HEK293 (cell line): ENCODE results near the gene TAF10.

Source experiments
- CTCF ChIA-PET: fragments of 350-600 bp; formaldehyde crosslinking; extraction: SDS; loops from one replicate; lab custom pipeline; 2021; ENCODE audit warnings: antibody characterized with exemption; lab: Yijun Ruan, JAX
- POLR2A ChIA-PET: fragments of 300-600 bp; formaldehyde crosslinking; extraction: SDS; loops from one replicate; lab custom pipeline; 2020; ENCODE audit warnings: antibody characterized with exemption, inconsistent platforms; lab: Yijun Ruan, JAX
- H3K27ac ChIP-seq: fragments of 200-500 bp; sonication (Bioruptor generic); 2 replicates; pipeline ENCODE4 v1.5.1; 2014; ENCODE audit warnings: low read depth, low read length, control low read depth, inconsistent platforms; ENCODE audit errors: extremely low read depth
- H3K36me3 ChIP-seq, 2 experiments: fragments of 200-500 bp in 1 of 2; sonication (Bioruptor generic) in 1 of 2; 1 replicate in 1 of 2; 2 replicates in 1 of 2; pipeline ENCODE4 v1.5.1; 2014 to 2017; ENCODE audit warnings: inconsistent platforms in 2 of 2, low read length in 2 of 2; ENCODE audit not compliant: control insufficient read depth in 2 of 2, insufficient read depth in 1 of 2
- H3K4me1 ChIP-seq: fragments of 200-500 bp; sonication (Bioruptor generic); 2 replicates; pipeline ENCODE4 v1.5.1; 2014; ENCODE audit warnings: mild to moderate bottlenecking, low read length, inconsistent platforms; ENCODE audit not compliant: control insufficient read depth, insufficient read depth
- H3K4me3 ChIP-seq: 2 replicates; pipeline ENCODE4 v1.5.1; 2011; ENCODE audit warnings: low read depth, mild to moderate bottlenecking, control low read depth, low read length, moderate library complexity
- H3K9me3 ChIP-seq: fragments of 200-500 bp; sonication (Bioruptor generic); 2 replicates; pipeline ENCODE4 v1.5.1; 2014; ENCODE audit warnings: low read depth, low read length, inconsistent platforms; ENCODE audit not compliant: control insufficient read depth, insufficient read depth
- ELK4 ChIP-seq: IDR thresholded peaks from 2 replicates; pipeline ENCODE4 v1.6.1; 2011; ENCODE audit warnings: mild to moderate bottlenecking, low read depth, low read length, borderline replicate concordance
- GLIS1 ChIP-seq: fragments of 450-650 bp; formaldehyde crosslinking; IDR thresholded peaks from 2 replicates; pipeline ENCODE4 v1.5.1; 2016; ENCODE audit warnings: missing biosample characterization, missing genetic modification characterization
- SETDB1 ChIP-seq: IDR thresholded peaks from one replicate; pipeline ENCODE4 v1.6.1; 2017; ENCODE audit warnings: mild to moderate bottlenecking, low read length, moderate library complexity, mixed read lengths; ENCODE audit not compliant: insufficient read length
- ZBTB21 ChIP-seq: fragments of 450-650 bp; formaldehyde crosslinking; IDR thresholded peaks from 2 replicates; pipeline ENCODE4 v1.5.1; 2017; ENCODE audit warnings: missing biosample characterization, missing genetic modification characterization
- ZBTB26 ChIP-seq: fragments of 450-650 bp; formaldehyde crosslinking; optimal IDR thresholded peaks from 2 replicates; pipeline ENCODE3; 2016; ENCODE audit warnings: missing biosample characterization, mild to moderate bottlenecking, missing genetic modification characterization
- ZFHX2 ChIP-seq: fragments of 450-650 bp; formaldehyde crosslinking; conservative IDR thresholded peaks from 2 replicates; pipeline ENCODE4 v1.5.1; 2016; ENCODE audit warnings: missing biosample characterization, missing genetic modification characterization
- ZFP41 ChIP-seq: fragments of 450-650 bp; formaldehyde crosslinking; IDR thresholded peaks from 2 replicates; pipeline ENCODE4 v1.5.1; 2016; ENCODE audit warnings: missing biosample characterization, missing genetic modification characterization, borderline replicate concordance
- ZIC2 ChIP-seq: fragments of 450-650 bp; formaldehyde crosslinking; IDR thresholded peaks from 2 replicates; pipeline ENCODE4 v1.5.1; 2016; ENCODE audit warnings: missing biosample characterization, missing genetic modification characterization
- ZNF155 ChIP-seq: fragments of 450-650 bp; formaldehyde crosslinking; IDR thresholded peaks from 2 replicates; pipeline ENCODE4 v1.5.1; 2016; ENCODE audit warnings: missing biosample characterization, missing genetic modification characterization
- ZNF274 ChIP-seq, 2 experiments: fragments of 200-500 bp in 1 of 2; fragments of 450-650 bp in 1 of 2; sonication (Bioruptor generic) in 1 of 2; formaldehyde crosslinking in 1 of 2; IDR thresholded peaks; 2 replicates each; pipeline versions ENCODE4 v1.5.1 to v1.6.1; 2014 to 2016; ENCODE audit warnings: borderline replicate concordance in 1 of 2, inconsistent platforms in 1 of 2, low read length in 1 of 2, missing biosample characterization in 1 of 2, missing genetic modification characterization in 1 of 2
- ZNF311 ChIP-seq: fragments of 450-650 bp; formaldehyde crosslinking; IDR thresholded peaks from 2 replicates; pipeline ENCODE4 v1.5.1; 2017; ENCODE audit warnings: missing biosample characterization, missing genetic modification characterization, borderline replicate concordance
- ZNF324 ChIP-seq: fragments of 450-650 bp; formaldehyde crosslinking; IDR thresholded peaks from 2 replicates; pipeline ENCODE4 v1.5.1; 2016; ENCODE audit warnings: missing biosample characterization, missing genetic modification characterization
- ZNF416 ChIP-seq: fragments of 450-650 bp; formaldehyde crosslinking; IDR thresholded peaks from 2 replicates; pipeline ENCODE4 v1.5.1; 2016; ENCODE audit warnings: missing biosample characterization, missing genetic modification characterization
- ZNF423 ChIP-seq: fragments of 450-650 bp; formaldehyde crosslinking; IDR thresholded peaks from 2 replicates; pipeline ENCODE4 v1.5.1; 2016; ENCODE audit warnings: missing biosample characterization, missing genetic modification characterization
- ZNF544 ChIP-seq: fragments of 450-650 bp; formaldehyde crosslinking; IDR thresholded peaks from 2 replicates; pipeline ENCODE4 v1.5.0; 2017; ENCODE audit warnings: missing biosample characterization, missing genetic modification characterization
- ZNF549 ChIP-seq: fragments of 450-650 bp; IDR thresholded peaks from 2 replicates; pipeline ENCODE4 v1.5.1; 2018; ENCODE audit warnings: missing biosample characterization, missing genetic modification characterization, mild to moderate bottlenecking, inconsistent platforms, moderate library complexity
- ZNF596 ChIP-seq: fragments of 450-650 bp; IDR thresholded peaks from 2 replicates; pipeline ENCODE4 v1.5.0; 2018; ENCODE audit warnings: missing biosample characterization, mild to moderate bottlenecking, missing genetic modification characterization, moderate library complexity
- ZNF701 ChIP-seq: fragments of 450-650 bp; formaldehyde crosslinking; IDR thresholded peaks from 2 replicates; pipeline ENCODE4 v1.5.1; 2016; ENCODE audit warnings: missing biosample characterization, missing genetic modification characterization
- ZNF791 ChIP-seq: fragments of 450-650 bp; formaldehyde crosslinking; IDR thresholded peaks from 2 replicates; pipeline ENCODE4 v1.5.1; 2016; ENCODE audit warnings: missing biosample characterization, missing genetic modification characterization
- TF ChIP-seq, protein P1 (sequence below): fragments of 450-650 bp; formaldehyde crosslinking; IDR thresholded peaks from 2 replicates; pipeline ENCODE4 v1.5.1; 2017; ENCODE audit warnings: missing biosample characterization, missing genetic modification characterization
- TF ChIP-seq, protein P2 (sequence below): fragments of 450-650 bp; formaldehyde crosslinking; IDR thresholded peaks from 2 replicates; pipeline ENCODE4 v1.5.1; 2017; ENCODE audit warnings: missing biosample characterization, missing genetic modification characterization
- TF ChIP-seq, protein P3 (sequence below): fragments of 450-650 bp; formaldehyde crosslinking; IDR thresholded peaks from 2 replicates; pipeline ENCODE4 v1.5.1; 2016; ENCODE audit warnings: missing biosample characterization, missing genetic modification characterization

Gene TAF10

GRCh38 chr11:6568191-6568918, 43.7 kb downstream of the TAF10 start:
- Histone ChIP-seq H3K27ac (no peak overlapping the region), H3K4me3 (no peak overlapping the region), H3K9me3 (no peaks in the 10 kb centered on the region), H3K36me3 (peaks cover 0 to 3% of the 10 kb centered on the region in 2 experiments; a peak in 1 of 3 replicates), H3K4me1 (no peaks in the 10 kb centered on the region)
- TF ChIP-seq GLIS1 = 0 out of 2 replicates have a peak, but pooled peaks have one; percentile 41
- TF ChIP-seq ZIC2 (tag by site-specific recombination) = peak; percentile 51
- no peak for TF ChIP-seq ZBTB21
- TF ChIP-seq, protein P1, sequence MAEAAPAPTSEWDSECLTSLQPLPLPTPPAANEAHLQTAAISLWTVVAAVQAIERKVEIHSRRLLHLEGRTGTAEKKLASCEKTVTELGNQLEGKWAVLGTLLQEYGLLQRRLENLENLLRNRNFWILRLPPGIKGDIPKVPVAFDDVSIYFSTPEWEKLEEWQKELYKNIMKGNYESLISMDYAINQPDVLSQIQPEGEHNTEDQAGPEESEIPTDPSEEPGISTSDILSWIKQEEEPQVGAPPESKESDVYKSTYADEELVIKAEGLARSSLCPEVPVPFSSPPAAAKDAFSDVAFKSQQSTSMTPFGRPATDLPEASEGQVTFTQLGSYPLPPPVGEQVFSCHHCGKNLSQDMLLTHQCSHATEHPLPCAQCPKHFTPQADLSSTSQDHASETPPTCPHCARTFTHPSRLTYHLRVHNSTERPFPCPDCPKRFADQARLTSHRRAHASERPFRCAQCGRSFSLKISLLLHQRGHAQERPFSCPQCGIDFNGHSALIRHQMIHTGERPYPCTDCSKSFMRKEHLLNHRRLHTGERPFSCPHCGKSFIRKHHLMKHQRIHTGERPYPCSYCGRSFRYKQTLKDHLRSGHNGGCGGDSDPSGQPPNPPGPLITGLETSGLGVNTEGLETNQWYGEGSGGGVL (tag by site-specific recombination) = 0 out of 2 replicates have a peak, but pooled peaks have one; percentile 9
- no peak for TF ChIP-seq SETDB1
- ChIA-PET POLR2A (no interaction called here), CTCF (interaction anchor here (0.6 to 1.6 kb wide), 5 partner anchors 12 to 1553 kb away, joined by 3 to 5 read pairs (median 4); no protein-coding TSS in a partner anchor)

DNA sequence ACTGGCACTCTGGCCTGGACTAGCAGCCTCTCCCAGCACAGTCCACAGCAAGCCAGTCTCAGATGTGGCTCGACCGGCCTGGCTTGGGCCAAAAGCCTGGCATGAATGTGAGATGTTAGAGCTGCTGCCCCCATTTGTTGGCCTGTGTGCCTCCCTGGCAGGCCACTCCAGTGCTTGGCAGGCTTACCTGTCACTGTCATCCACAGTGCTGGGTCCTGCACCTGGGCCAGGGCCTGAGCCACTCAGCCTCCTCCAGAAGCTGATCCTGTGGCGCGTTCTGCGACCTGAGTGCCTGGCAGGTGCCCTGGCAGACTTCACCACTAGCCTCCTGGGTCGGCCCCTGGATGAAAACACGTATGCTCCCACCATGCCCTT, 44.7 kb downstream of the TAF10 start:
- POLR2A ChIA-PET = no interaction called here
- TF ChIP-seq ELK4 (no peak), ZFHX2 (no peak), ZNF324 (tag by site-specific recombination) (no peak), ZNF596 (tag by site-specific recombination) (no peak), ZNF311 (tag by site-specific recombination) (no peak), ZNF544 (tag by site-specific recombination) (no peak), ZNF423 (no peak), ZNF701 (no peak), ZNF791 (no peak), ZFP41 (tag by site-specific recombination) (no peak), ZNF549 (tag by site-specific recombination) (no peak)
- TF ChIP-seq, protein P2, sequence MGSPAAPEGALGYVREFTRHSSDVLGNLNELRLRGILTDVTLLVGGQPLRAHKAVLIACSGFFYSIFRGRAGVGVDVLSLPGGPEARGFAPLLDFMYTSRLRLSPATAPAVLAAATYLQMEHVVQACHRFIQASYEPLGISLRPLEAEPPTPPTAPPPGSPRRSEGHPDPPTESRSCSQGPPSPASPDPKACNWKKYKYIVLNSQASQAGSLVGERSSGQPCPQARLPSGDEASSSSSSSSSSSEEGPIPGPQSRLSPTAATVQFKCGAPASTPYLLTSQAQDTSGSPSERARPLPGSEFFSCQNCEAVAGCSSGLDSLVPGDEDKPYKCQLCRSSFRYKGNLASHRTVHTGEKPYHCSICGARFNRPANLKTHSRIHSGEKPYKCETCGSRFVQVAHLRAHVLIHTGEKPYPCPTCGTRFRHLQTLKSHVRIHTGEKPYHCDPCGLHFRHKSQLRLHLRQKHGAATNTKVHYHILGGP = no peak
- Histone ChIP-seq H3K9me3 (no peaks in the 10 kb centered on the region), H3K4me3 (no peak overlapping the region), H3K27ac (no peak overlapping the region), H3K36me3 (peaks cover 0 to 3% of the 10 kb centered on the region in 2 experiments; a peak in 1 of 3 replicates), H3K4me1 (no peaks in the 10 kb centered on the region)
- CTCF ChIA-PET = interaction anchor here (1.5 kb wide), 1 partner anchor 205 kb away, joined by 5 read pairs; no protein-coding TSS in a partner anchor

- POLR2A ChIA-PET = no interaction called here
- Histone ChIP-seq H3K4me3 (no peak overlapping the region), H3K27ac (no peak overlapping the region), H3K36me3 (peaks cover 0 to 3% of the 10 kb centered on the region in 2 experiments; a peak in 1 of 3 replicates), H3K9me3 (no peaks in the 10 kb centered on the region), H3K4me1 (no peaks in the 10 kb centered on the region)
- CTCF ChIA-PET = no interaction called here
- TF ChIP-seq ZBTB26 (tag by site-specific recombination) (no peak), ZNF274 (IDR thresholded peaks at IDR 0.05; ENCODE audit: low read length) (no peak), ZNF274 (tag by site-specific recombination; IDR thresholded peaks at IDR 0.05; ENCODE audit: borderline replicate concordance) (no peak), ZNF416 (tag by site-specific recombination) (no peak), ZNF155 (no peak)
- TF ChIP-seq, protein P3, sequence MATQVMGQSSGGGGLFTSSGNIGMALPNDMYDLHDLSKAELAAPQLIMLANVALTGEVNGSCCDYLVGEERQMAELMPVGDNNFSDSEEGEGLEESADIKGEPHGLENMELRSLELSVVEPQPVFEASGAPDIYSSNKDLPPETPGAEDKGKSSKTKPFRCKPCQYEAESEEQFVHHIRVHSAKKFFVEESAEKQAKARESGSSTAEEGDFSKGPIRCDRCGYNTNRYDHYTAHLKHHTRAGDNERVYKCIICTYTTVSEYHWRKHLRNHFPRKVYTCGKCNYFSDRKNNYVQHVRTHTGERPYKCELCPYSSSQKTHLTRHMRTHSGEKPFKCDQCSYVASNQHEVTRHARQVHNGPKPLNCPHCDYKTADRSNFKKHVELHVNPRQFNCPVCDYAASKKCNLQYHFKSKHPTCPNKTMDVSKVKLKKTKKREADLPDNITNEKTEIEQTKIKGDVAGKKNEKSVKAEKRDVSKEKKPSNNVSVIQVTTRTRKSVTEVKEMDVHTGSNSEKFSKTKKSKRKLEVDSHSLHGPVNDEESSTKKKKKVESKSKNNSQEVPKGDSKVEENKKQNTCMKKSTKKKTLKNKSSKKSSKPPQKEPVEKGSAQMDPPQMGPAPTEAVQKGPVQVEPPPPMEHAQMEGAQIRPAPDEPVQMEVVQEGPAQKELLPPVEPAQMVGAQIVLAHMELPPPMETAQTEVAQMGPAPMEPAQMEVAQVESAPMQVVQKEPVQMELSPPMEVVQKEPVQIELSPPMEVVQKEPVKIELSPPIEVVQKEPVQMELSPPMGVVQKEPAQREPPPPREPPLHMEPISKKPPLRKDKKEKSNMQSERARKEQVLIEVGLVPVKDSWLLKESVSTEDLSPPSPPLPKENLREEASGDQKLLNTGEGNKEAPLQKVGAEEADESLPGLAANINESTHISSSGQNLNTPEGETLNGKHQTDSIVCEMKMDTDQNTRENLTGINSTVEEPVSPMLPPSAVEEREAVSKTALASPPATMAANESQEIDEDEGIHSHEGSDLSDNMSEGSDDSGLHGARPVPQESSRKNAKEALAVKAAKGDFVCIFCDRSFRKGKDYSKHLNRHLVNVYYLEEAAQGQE (tag by site-specific recombination) = no peak
Observed at GRCh38 chr11:6566704-6567370, 45.2 kb downstream of the TAF10 start.
